ENCODE results near the gene VEPH1. TPM values are rescaled to one million over a fixed set of nuclear protein-coding genes. Genes with fewer than 3 reads are reported as not detected.

The VEPH1 gene
- total and polyA plus RNA-seq, 9 of the 15 experiments (the other 6 are each of a cell fraction or from before 2014, with no cell fraction given), result 4.5 to 15.6 (median 5.8) TPM

DNA sequence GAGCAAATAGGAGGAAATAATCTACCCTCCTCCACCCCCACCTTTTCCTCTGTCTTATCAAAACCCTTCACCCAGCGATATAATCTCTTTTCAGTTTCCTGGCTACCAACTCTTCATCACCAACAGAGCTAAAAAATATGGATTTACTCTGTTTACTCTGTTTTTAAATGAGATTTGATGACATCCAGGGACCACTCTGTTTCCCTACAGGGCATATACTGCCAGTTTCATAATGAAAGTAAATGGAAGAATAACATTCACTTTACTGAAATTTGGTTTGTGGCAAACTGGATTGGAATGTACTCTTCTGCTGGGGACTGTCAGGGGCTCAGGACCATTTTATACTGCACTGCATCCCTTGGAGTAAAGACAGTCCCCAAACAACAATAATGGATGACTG, 146.7 kb downstream of the VEPH1 start:
- BruUV-seq (replicated peaks), result no TSS peak
- in situ Hi-C loops (cut with MboI), result no loop called here
- ChIA-PET POLR2A (no interaction called here), CTCF (ENCODE audit: low intra/inter-chr PET ratio) (no interaction called here)
- FAIRE-seq, result no peak
- intact Hi-C loops (cut with micrococcal nuclease), result no loop called here
- DNase-seq (ENCODE audit: extremely low read depth in 1 of 4, low spot score in 3 of 4), result no peak
- Histone ChIP-seq H3K4me3 (no peak overlapping the region), H3K9me3 (replicated peaks; ENCODE audit: control insufficient read depth, insufficient read depth, low read depth, low read length) (no peaks in the 10 kb centered on the region), H3K79me2 (ENCODE audit: control insufficient read depth, insufficient read depth, low read length) (no peaks in the 10 kb centered on the region), H3K27ac (ENCODE audit: extremely low read depth, low read depth, low read length) (no peak overlapping the region), H3K9me1 (ENCODE audit: control insufficient read depth, insufficient read depth, low read length) (no peaks in the 10 kb centered on the region), H3K36me3 (ENCODE audit: control insufficient read depth, insufficient read depth, low read length) (no peaks in the 10 kb centered on the region), H3K4me1 (replicated peaks in 1 of 2; ENCODE audit: control insufficient read depth in 2 of 2, insufficient read depth in 2 of 2, low read length in 2 of 2) (peaks cover 0 to 7% of the 10 kb centered on the region in 2 experiments; a peak in 3 of 5 replicates), H3K9ac (ENCODE audit: insufficient read depth in 1 of 2, low read depth in 2 of 2, low read length in 2 of 2) (no peak overlapping the region), H2AFZ (ENCODE audit: low read depth, low read length) (no peak overlapping the region), H3K4me2 (ENCODE audit: insufficient read depth, low read length) (no peak overlapping the region), H4K20me1 (replicated peaks; ENCODE audit: control insufficient read depth, insufficient read depth, low read length) (no peaks in the 10 kb centered on the region), H3K27me3 (ENCODE audit: control insufficient read depth in 2 of 2, insufficient read depth in 2 of 2, low read length in 2 of 2) (no peaks in the 10 kb centered on the region)
- TF ChIP-seq DEAF1 (CRISPR knock-in tag; IDR thresholded peaks at IDR 0.05), result no peak
- TF ChIP-seq ZNF57 (CRISPR knock-in tag; IDR thresholded peaks at IDR 0.05), result no peak
- no peak for TF ChIP-seq KAT2B (IDR thresholded peaks at IDR 0.05; ENCODE audit: low read depth, low read length)
- no peak for TF ChIP-seq MTF1 (CRISPR knock-in tag; IDR thresholded peaks at IDR 0.05; ENCODE audit: borderline replicate concordance)
- TF ChIP-seq THRA (IDR thresholded peaks at IDR 0.05), result no peak
- no peak for TF ChIP-seq NFIC (IDR thresholded peaks at IDR 0.05)
- TF ChIP-seq, protein P1, sequence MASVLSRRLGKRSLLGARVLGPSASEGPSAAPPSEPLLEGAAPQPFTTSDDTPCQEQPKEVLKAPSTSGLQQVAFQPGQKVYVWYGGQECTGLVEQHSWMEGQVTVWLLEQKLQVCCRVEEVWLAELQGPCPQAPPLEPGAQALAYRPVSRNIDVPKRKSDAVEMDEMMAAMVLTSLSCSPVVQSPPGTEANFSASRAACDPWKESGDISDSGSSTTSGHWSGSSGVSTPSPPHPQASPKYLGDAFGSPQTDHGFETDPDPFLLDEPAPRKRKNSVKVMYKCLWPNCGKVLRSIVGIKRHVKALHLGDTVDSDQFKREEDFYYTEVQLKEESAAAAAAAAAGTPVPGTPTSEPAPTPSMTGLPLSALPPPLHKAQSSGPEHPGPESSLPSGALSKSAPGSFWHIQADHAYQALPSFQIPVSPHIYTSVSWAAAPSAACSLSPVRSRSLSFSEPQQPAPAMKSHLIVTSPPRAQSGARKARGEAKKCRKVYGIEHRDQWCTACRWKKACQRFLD (CRISPR knock-in tag; IDR thresholded peaks at IDR 0.05), result no peak
- TF ChIP-seq BRD4 (IDR thresholded peaks at IDR 0.05), result no peak
- no peak for TF ChIP-seq ZNF551 (CRISPR knock-in tag; IDR thresholded peaks at IDR 0.05)
- no peak for TF ChIP-seq MAFF (IDR thresholded peaks at IDR 0.05; ENCODE audit: low read length)
- no peak for TF ChIP-seq TARDBP (IDR thresholded peaks at IDR 0.05)
- no peak for TF ChIP-seq MAZ (CRISPR knock-in tag; conservative IDR thresholded peaks at IDR 0.05 in 1 of 2, IDR thresholded peaks at IDR 0.05 in 1 of 2)
- 6% methylated on average over 1 of the region's 1 CpG for WGBS (ENCODE audit: insufficient coverage, low coverage, missing lambda C conversion rate)
- ATAC-seq, result no peak
